SHP77 treated with DMSO at 0.1 percent for 48 hours (cell line): ENCODE measurements around the gene PHLDA3.

Experiments
- DNase-seq: peaks from one replicate; lab custom pipeline; 2025; lab: John Stamatoyannopoulos, UW

PHLDA3 gene

GRCh38 chr1:201468844-201469644 lies at the start of gene PHLDA3:
PHLDA3 (minus strand) TSS chr1:201469188; CDS start chr1:201468786, 402 bp downstream.
- DNase-seq = no peak

- no peak for DNase-seq
Measured at GRCh38 chr1:201518071-201518470, 49.1 kb upstream of the PHLDA3 start.

GRCh38 chr1:201517631-201518030 lies 48.6 kb upstream of the PHLDA3 start:
- DNase-seq = no peak

GRCh38 chr1:201516511-201517127 lies 47.6 kb upstream of the PHLDA3 start:
- no peak for DNase-seq

- no peak for DNase-seq
Measured at GRCh38 chr1:201515895-201516294, 46.9 kb upstream of the PHLDA3 start.

- no peak for DNase-seq
Measured at GRCh38 chr1:201515062-201515750, 46.2 kb upstream of the PHLDA3 start.

GRCh38 chr1:201514466-201514865 lies 45.5 kb upstream of the PHLDA3 start:
- DNase-seq = no peak

GRCh38 chr1:201513498-201514243 lies 44.7 kb upstream of the PHLDA3 start:
- DNase-seq = no peak

- no peak for DNase-seq
Measured at GRCh38 chr1:201511941-201512539, 43.1 kb upstream of the PHLDA3 start.

- DNase-seq = no peak
Measured at GRCh38 chr1:201511396-201511940, 42.5 kb upstream of the PHLDA3 start.

- no peak for DNase-seq
Measured at GRCh38 chr1:201510734-201511133, 41.7 kb upstream of the PHLDA3 start.

GRCh38 chr1:201509601-201510374 lies 40.8 kb upstream of the PHLDA3 start:
- DNase-seq = no peak

- no peak for DNase-seq
Measured at GRCh38 chr1:201508809-201509208, 39.8 kb upstream of the PHLDA3 start.

GRCh38 chr1:201507360-201507675 lies 38.3 kb upstream of the PHLDA3 start:
- no peak for DNase-seq

GRCh38 chr1:201506557-201507359 lies 37.8 kb upstream of the PHLDA3 start, which contains the start of gene CSRP1:
CSRP1 (minus strand) TSS chr1:201507123; CDS start chr1:201496303, 10,820 bp downstream.
- DNase-seq = peak; percentile 30

- DNase-seq = peak; percentile 3
Measured at GRCh38 chr1:201506092-201506491, 37.1 kb upstream of the PHLDA3 start.

GRCh38 chr1:201505503-201505890 lies 36.5 kb upstream of the PHLDA3 start:
- DNase-seq = peak; percentile 46

GRCh38 chr1:201504799-201505502 lies 36.0 kb upstream of the PHLDA3 start:
- DNase-seq = peak; percentile 46

GRCh38 chr1:201504179-201504631 lies 35.2 kb upstream of the PHLDA3 start:
- DNase-seq = no peak
